Measurements from ENCODE around the gene BCAS3.
"Not testable (repeated sequence)": the region's sequence is repeated elsewhere in the genome, so short reads cannot be mapped to it uniquely, and the experiment has no call there.

Gene BCAS3

DNA sequence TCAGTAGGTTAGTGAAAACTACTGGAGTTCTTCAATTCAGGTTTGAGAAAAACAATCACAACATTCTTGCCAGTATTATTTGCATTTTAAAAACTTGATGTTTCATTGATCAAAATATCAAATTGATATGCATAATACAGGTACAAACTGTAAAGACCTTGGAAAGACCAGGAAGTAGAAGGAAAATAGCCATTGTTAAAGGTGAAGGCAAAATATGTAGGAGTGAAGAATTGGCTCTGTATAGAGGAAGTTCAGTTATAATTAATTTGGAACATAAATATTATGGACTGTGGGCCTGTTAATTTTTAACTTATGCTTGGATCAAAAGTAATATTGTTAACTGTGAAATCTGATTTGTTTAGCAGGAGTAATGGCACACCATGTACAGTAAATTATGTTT is 112.6 kb downstream of the BCAS3 start:
- DNase-seq (ENCODE audit: low read depth, low spot score), result no peak

DNA sequence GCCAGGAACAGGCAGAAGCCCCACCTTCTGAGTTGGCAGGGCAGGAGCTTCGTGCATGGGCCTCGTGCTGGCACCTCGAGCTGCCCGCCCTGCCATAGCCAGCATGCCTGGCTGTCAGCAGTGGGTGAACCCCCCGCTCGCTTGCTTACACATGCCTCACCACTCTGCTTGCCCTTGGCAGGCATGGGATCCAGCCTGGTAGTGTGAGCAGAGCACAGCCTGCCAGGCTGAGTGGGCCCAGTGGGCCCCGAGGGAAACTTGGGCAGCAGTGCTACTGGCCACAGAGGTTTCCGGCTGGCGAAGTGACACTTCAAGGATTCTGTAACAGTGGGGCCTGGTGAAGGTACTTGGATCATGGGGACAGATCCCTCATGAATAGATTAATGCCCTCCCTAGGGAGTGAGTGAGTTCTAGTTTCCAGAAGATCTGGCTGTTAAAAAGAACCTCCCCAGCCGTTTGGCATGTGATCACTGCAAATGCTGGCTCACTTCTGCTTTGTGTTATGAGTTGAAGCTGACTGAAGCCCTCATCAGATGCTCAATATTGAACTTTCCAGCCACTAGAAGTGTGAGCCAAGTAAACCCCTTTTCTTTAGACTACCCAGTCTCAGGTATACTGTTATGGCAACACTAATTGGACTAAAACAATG is 114.7 kb downstream of the BCAS3 start:
- DNase-seq (ENCODE audit: low read depth, low spot score), result no peak

DNA sequence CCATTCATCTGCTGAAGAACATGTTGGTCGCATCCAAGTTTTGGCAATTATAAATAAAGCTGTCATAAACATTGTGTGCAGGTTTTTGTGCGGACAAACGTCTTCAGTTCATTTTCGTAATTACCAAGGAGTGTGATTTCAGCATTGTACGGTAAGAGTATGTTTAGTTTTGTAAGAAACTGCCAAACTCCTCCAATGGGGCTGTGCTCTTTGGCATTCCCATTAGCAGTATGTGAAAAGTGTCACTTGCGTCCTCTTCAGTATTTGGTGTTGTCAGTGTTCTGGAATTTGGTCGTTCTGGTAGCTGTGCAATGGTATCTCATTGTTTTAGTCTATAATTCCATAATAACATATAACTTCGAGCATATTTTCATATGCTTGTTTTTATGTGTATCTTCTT is 120.9 kb downstream of the BCAS3 start:
- DNase-seq (ENCODE audit: low read depth, low spot score), result no peak

DNA sequence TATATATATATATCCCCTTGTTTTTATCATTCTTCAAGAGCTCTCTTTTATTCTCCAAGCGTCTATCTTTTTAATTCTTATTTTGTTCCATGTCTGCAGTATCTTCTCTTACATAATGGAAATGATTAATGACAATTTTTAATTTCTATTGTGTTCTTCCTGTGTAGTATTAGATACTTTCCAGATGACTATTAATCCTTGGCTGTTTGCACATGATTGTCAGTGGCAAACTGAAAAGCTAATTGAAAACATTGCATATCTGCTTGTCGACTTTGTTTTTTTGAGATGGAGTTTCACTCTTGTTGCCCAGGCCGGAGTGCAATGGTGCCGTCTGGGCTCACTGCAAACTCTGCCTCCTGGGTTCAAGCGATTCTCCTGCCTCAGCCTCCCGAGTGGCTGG is 124.7 kb downstream of the BCAS3 start:
- DNase-seq (ENCODE audit: low read depth, low spot score), result no peak

DNA sequence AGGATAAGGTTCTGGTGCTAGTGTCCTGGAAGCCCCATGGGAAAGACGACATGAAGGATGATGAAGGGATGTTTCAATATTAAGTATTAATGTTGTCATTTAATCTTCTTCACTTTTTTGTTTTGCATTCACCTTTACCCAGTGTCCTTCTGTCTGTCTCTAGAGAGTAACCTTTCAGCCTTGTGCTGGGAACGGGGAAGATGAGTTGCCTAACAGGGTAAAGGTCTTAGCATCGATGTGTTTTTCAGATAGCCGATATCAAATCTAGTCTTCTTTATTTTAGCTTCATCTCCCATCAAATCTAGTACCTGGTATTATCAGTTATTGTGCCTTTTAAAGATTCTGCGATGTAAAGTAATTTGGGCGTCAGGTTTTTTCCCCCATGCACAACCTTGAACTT is 125.4 kb downstream of the BCAS3 start:
- DNase-seq (ENCODE audit: low read depth, low spot score), result no peak

DNA sequence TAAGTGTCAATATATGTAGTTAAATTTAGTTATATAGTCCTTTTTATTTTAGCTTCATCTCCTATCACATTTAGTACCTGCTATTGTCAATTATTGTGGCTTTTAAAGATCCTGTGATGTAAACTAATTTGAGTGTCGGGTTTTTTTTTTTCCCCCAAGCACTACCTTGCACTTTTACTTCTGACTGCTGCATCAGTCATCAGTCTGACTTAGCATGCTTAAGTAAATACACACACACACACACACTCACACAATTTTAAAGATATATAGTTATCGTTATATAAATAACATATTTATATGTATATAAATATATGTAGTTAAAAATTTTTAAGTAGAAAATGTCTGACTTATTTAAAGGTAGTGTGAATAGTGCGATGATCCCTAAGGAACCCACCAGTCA is 127.2 kb downstream of the BCAS3 start:
- no peak for DNase-seq (ENCODE audit: low read depth, low spot score)

DNA sequence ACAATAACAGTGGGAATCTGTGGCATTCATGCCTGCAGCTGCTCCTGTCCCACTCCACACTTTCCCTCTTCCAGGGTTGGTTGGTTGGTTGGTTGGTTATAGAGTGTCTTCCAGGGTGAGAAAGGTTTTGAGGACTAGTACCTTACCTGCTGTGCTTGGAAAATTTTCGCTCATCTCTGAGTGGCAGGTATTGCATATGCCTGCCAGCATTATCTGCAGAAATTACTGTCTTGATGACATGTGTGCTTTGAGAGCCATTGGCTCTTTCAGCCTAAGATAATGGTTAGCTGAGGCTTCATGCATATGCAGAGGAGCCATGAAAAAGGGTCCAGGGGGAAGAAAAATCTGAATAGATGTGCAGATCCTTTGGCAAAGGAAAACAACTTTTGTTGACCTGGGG is 131.8 kb downstream of the BCAS3 start:
- DNase-seq (ENCODE audit: low read depth, low spot score), result no peak

DNA sequence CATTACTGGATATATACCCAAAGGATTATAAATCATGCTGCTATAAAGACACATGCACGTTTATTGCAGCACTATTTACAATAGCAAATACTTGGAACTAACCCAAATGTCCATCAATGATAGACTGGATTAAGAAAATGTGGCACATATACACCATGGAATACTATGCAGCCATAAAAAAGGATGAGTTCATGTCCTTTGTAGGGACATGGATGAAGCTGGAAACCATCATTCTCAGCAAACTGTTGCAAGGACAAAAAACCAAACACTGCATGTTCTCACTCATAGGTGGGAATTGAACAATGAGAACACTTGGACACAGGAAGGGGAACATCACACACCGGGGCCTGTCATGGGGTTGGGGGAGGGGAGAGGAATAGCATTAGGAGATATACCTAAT is 137.3 kb downstream of the BCAS3 start:
- DNase-seq (ENCODE audit: low read depth, low spot score), result not testable (repeated sequence)

DNA sequence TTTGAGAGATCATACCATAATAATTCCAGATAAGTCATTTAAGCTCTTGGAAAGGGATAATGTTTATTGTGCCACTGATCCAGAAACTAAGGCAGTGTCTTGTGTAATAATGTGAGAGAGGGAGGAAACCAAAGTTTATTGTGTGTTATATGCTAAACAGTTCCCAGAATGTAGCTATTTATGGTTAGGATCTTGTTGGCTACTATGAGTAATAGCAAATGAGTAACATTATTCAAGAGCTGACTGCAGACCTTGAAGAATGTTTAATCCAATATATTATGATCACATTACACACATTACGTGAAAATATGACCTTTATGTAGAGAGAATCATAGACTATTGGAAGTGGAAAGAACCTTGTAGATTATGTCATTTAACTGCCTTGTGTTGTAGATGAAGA is 139.5 kb downstream of the BCAS3 start:
- peak; percentile 12 for DNase-seq (ENCODE audit: low read depth, low spot score)

DNA sequence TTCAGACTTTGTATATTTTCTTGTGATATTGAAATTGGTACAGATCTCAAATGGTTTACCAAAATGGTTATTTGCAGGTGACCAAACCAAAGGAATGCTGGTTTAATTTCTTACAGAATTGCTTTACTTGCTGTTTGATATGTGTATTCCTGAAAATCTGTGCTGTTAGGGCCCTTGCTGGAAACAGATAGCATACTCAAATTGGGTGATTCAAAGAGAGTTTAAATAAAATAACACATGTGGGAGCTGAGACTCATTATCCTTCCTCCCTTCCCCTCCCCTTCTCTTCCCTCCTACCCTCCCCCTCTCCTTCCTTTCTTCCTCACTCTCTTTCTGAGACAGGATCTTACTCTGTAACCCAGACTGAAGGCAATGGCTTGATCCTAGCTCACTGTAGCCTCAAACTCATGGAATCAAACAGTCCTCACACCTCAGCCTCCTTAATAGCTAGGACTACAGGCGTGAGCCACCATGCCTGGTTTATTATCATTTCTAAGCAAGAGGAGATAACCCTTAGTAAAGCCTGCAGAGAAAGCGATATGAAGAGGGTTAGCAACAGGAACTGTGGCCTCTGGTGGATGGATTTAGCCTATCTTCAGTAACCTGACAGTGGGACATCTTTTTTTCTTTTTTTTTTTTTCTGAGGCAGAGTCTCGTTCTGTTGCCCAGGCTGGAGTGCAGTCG is 141.9 kb downstream of the BCAS3 start:
- DNase-seq (ENCODE audit: low read depth, low spot score), result no peak

DNA sequence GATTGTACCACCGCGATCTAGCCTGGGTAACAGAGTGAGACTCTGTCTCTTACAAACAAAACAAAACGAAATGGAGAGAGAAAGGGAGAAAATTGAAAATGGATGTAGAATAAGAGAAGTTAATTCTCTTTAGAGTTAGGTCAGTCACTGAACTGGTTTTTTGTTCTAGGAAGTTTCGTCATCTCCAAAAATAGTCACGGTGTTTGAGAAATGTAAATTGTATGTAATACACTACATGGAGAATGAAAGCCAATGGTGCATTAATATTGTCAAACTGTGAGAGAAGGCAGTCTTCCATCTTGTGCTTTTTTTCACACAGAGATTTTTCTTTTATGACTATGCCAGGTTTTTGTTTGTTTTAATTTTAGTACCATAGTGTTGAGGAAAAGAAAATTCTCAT is 145.9 kb downstream of the BCAS3 start:
- no peak for DNase-seq (ENCODE audit: low read depth, low spot score)

DNA sequence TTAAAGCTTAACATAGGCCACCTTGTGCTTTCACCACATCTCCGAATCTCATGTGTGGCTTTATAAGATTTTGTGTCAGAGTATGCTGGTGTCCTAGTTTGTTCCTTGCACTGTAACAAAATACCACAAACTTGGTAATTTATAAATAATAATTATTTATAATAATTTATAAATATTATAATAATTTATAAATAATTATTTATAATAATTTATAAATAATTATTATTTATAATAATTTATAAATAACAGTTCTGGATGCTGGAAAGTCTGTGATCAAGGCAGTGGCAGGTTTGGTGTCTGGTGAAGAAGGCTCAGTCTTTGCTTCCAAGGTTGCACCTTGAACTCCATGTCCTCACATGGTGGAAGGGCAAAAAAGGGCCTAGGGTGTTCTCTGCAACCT is 147.7 kb downstream of the BCAS3 start:
- DNase-seq (ENCODE audit: low read depth, low spot score), result no peak

DNA sequence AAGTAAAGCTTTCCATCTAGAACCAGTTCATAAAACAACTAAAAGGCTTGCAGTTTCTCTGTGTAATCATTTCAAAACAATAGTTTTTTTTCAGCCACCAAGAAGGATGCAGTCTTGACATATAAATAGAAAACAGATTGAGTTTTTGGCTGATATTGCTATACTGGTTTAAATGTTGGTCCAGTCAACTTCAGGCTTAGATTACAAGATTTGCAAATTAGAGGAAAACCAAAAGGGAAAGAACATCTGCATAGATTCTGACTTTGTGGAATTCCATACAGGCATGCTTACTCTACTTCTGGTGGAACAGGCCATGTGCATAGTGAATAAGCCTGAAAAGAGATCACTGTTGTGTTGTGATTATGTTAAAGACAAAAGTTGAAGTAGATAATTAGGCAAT is 150.3 kb downstream of the BCAS3 start:
- DNase-seq (ENCODE audit: low read depth, low spot score), result no peak

DNA sequence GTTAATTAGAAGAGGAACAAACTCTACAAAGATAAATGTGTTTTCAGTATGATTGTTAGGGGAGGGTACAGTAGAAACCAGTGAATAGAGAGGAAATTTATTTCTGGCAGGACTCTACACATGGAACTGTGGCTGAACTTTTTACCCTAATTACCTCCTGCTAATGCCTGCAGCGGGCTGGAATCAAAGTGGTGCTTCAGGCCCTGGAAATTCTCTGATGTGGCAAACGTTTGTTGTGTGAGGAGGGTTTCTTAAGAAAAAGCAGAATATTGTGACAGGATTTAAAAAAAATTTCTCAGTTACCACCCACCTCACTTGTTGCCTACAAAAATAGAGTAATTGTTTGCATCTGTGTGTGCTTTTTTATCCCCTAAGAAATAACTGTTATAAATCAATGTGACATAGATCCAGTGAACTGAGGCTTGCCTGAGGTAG is 154.5 kb downstream of the BCAS3 start:
- no peak for DNase-seq (ENCODE audit: low read depth, low spot score)

DNA sequence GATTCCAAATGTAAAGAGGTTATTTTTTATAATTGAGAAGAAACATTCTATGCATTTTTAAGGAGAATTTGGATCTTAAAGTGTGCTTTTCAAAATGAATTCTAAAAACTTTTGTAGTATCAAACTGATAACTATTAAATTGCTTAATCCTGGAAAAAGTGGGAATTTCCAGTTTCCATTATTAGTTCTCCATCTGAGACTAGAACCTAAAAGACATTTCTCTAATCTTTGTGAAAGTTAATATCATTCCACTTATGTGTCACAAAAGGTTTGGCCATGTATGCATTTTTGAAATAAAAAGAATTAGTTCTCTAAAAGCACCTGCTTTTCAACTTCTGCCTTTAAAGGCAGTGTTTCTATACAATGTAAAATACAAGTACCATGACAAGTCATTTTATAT is 155.0 kb downstream of the BCAS3 start:
- no peak for DNase-seq (ENCODE audit: low read depth, low spot score)

DNA sequence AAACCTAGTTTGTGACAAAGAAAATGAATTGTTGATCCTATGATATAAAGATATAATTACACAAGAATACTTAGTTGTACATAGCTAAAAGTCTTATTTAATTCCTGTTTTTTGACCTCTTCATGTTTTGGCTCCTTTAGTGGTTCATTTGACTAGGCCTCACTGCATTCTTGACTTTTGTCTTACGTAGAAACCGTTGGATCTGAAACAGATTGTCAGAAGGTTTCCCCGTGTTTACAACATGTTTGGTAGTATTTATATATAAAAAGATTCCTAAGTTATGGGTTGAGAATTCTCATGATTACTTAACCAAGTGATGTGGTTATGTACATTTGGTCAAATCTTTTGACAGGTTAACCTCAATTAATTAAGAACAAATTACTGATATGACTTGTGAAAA is 162.8 kb downstream of the BCAS3 start:
- DNase-seq (ENCODE audit: low read depth, low spot score), result no peak

DNA sequence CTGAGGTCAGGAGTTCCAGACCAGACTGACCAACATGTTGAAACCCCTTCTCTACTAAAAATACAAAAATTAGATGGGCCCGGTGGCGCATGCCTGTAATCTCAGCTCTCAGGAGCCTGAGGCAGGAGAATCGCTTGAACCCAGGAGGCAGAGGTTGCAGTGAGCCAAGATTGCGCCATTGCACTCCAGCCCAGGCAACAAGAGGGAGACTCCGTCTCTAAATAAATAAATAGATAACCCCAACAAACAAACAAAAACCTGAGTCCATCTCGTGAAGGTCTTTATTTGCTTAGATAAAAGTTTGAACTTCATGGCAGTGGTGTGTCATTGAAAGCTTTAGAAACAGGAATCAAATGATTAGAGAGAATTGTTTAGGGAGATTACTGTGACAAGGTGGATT is 167.4 kb downstream of the BCAS3 start:
- DNase-seq (ENCODE audit: low read depth, low spot score), result no peak

DNA sequence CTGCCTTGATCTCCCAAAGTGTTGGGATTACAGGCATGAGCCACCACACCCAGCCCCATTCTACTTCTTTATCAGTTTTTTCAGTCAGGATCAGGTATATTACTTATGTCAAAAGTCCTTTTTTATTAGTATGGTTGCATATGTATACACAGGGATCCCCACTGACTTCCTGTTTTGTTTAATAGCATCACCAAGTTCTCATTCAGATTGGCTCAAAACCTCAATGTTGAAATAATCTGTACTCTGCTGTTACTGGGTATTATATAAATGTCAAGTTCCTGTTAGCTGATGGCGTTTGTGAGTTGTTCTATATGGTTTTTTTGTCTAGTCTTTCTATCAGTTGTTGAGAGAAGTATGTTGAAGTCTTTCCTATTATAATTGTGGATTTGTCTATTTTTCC is 168.5 kb downstream of the BCAS3 start:
- no peak for DNase-seq (ENCODE audit: low read depth, low spot score)

DNA sequence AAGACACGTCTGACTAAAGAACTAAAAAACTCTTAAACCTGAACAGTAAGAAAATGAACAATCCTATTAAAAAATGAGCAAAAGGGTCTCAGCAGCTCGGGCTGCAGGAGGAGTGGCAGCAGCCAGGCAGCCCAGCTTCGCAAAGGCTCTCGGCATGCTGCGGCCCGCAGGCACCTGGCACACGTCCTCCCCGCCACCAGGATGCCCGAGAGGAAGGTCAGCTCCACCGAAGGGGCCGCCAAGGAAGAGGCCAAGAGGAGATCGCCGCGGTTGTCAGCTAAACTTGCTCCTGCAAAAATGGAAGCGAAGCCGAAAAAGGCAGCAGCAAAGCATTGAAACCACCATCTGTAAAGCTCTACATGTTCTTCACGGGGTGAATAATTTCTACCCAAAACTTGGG is 173.5 kb downstream of the BCAS3 start:
- no peak for DNase-seq (ENCODE audit: low read depth, low spot score)

DNA sequence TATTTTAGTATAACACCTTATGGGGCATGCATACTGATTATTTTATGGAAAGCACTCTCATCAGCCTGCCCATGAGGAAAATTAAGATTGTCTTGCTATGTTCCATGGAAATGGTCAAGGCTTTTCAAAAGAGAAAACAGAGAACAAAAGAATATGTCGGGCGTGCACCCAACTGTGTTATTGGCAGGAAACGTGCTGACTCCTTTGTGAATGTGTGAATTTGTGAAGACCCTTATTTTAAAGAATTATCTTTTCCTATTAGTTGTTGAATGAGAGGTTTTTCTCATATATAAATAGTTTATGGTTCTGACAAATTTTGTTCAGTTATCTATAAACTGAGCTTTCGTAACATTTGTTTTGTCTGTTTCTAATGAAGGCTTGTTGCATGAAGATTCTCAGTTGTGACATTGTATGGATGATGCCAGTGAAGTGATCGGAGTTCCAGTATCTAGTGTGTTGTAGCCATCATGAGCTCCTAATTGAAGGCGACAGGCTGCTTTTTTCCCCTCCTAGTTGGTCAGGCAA is 180.0 kb downstream of the BCAS3 start:
- DNase-seq (ENCODE audit: low read depth, low spot score), result no peak

DNA sequence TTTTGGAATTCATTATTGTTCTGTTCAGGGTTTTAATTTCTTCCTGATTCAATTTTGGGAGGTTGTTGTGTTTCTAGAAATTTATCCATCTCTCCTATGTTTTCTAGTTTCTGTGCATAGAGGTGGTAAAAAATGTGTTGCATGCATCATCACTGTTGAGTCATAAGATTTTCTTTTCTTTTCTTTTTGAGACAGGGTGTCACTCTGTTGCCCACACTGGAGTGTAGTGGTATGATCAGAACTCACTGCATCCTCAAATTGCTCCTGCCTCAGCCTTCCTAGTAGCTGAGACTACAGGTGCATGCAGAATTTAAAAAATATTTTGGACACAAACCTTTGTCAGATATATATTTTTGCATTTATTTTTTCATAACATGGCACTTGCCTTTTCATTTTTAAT is 184.8 kb downstream of the BCAS3 start:
- no peak for DNase-seq (ENCODE audit: low read depth, low spot score)

DNA sequence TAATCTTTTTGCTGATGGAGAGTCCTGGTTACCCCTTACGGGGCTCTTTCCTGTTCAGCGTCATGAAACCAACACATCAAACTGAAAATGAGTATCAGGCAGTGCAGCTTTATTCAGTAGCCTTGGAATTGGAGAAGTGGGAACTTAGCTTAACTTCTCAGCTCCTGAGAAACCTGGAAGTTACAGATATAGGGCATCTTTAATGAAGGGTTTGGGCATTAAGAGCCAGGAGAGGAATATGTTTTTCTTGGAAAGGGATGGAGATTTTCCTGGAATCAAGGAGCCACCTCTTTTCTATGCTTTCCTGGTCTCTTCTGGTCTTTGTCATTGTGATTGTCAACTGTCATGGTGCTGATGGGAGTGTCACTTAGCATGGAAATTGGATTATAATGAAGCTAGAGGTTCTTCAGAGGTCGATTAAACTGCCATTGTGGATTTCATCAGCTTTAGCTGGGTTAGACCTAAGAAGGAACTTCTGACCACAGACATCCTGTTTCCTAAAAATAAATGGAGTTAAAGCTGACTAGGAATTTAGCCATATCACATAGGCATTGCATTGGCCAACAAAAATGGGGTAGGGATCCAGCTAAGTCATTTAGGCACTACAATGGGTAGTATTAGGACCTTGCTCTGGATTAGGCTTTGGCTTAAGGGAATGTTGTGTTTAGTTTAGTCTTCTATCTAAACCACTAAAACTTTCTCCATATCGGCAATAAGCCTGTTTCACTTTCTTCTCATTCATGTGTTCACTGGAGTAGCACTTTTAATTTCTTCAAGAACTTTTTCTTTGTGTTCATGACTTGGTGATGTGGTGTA is 186.4 kb downstream of the BCAS3 start:
- no peak for DNase-seq (ENCODE audit: low read depth, low spot score)

DNA sequence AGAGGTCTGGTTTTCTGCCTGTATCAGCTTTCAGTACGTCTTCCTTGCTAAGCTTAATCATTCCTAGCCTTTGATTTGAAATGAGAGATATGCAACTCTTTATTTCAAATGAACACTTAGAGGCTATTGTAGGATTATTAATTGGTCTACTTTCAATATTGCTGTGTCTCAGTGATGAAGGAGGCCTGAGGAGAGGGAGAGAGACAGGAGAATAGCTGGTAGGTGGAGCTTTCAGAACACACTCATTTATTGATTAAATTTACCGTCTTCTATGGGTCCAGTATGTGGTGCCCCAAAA is 187.0 kb downstream of the BCAS3 start:
- DNase-seq (ENCODE audit: low read depth, low spot score), result no peak

All from brain pericyte (primary cell).